Measurements from ENCODE around the gene OLAH. TPM values are rescaled to one million over a fixed set of nuclear protein-coding genes. Genes with fewer than 3 reads are reported as not detected.

The OLAH gene
- total RNA-seq, 1 experiment from 2014 or later, result 0.48 TPM

DNA sequence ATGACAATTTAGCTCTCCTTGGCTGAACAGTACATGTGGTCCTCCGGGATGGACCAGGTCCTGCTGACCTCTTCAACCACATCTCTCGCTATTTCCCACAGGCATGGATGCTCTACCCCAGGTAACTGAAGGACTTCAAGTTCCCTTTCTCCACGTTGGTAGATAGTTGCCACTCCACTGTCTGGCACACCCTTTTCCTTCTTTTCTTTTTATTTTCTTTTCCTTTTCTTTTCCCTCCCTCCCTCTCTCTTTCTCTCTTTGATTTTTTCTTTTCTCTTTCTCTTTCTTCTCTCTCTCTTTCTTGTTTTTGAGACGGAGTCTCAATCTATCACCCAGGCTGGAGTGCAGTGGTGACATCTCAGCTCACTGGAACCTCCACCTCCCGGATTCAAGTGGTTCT is 47.7 kb downstream of the OLAH start:
- Histone ChIP-seq H3T11ph (ENCODE audit: low read length) (no peak overlapping the region), H3K23me2 (ENCODE audit: insufficient read length, low read depth, low read length, poor library complexity, severe bottlenecking) (peaks cover 2% of the 10 kb centered on the region), H3K14ac (ENCODE audit: insufficient read depth, low read length) (no peak overlapping the region), H3K9ac (ENCODE audit: extremely low read depth, insufficient read length, low read length) (no peak overlapping the region), H3K56ac (ENCODE audit: insufficient read length, low read depth, low read length) (no peak overlapping the region), H4K5ac (ENCODE audit: insufficient read length, low read depth, low read length) (no peak overlapping the region), H3K79me2 (ENCODE audit: insufficient read depth, low read length) (no peaks in the 10 kb centered on the region), H3K27ac (ENCODE audit: insufficient read length, low read depth, low read length) (no peak overlapping the region), H3K4ac (ENCODE audit: low read depth, low read length) (no peak overlapping the region), H2AFZ (ENCODE audit: low read length) (no peak overlapping the region), H4K8ac (replicated peaks; ENCODE audit: insufficient read length, low read depth, low read length) (no peak overlapping the region), H3K23ac (ENCODE audit: insufficient read length, low read depth, low read length) (no peak overlapping the region), H2BK120ac (ENCODE audit: low read depth, low read length, poor library complexity, severe bottlenecking) (no peak overlapping the region), H3K27me3 (ENCODE audit: insufficient read depth, low read length) (no peaks in the 10 kb centered on the region; the same call in 1 of the 2 replicates), H2BK12ac (ENCODE audit: insufficient read length, low read depth, low read length) (no peak overlapping the region), H2BK15ac (ENCODE audit: low read depth, low read length) (no peak overlapping the region), H2BK20ac (ENCODE audit: low read depth, low read length, poor library complexity, severe bottlenecking) (no peak overlapping the region), H4K91ac (ENCODE audit: insufficient read length, low read depth, low read length) (no peak overlapping the region), H3K4me2 (ENCODE audit: insufficient read depth, insufficient read length, low read length) (no peak overlapping the region), H3K79me1 (ENCODE audit: insufficient read depth, low read depth, low read length, poor library complexity, severe bottlenecking) (no peaks in the 10 kb centered on the region), H3K18ac (ENCODE audit: insufficient read length, low read depth, low read length) (no peak overlapping the region), H2BK5ac (ENCODE audit: insufficient read length, low read length) (no peak overlapping the region), H4K20me1 (ENCODE audit: control insufficient read depth, insufficient read depth, insufficient read length) (no peaks in the 10 kb centered on the region), H2AK5ac (ENCODE audit: insufficient read length, low read length) (no peak overlapping the region), H3K9me3 (ENCODE audit: control insufficient read depth, low read depth, low read length) (no peaks in the 10 kb centered on the region), H3K4me1 (ENCODE audit: insufficient read depth, low read length) (no peaks in the 10 kb centered on the region)
- no peak for DNase-seq
- WGBS (ENCODE audit: extremely low coverage, insufficient read length, low lambda C conversion rate), result no CpG with 5 or more reads among the region's 5 CpGs
- H3K9me3 Mint-ChIP-seq, result no peaks in the 10 kb centered on the region; a peak in 1 of 5 replicates
- no peak overlapping the region for H3K27ac Mint-ChIP-seq
- H3K27me3 Mint-ChIP-seq (ENCODE audit: low read depth), result peaks cover 4% of the 10 kb centered on the region; the same call in 1 of the 2 replicates
- TF ChIP-seq, protein P1, sequence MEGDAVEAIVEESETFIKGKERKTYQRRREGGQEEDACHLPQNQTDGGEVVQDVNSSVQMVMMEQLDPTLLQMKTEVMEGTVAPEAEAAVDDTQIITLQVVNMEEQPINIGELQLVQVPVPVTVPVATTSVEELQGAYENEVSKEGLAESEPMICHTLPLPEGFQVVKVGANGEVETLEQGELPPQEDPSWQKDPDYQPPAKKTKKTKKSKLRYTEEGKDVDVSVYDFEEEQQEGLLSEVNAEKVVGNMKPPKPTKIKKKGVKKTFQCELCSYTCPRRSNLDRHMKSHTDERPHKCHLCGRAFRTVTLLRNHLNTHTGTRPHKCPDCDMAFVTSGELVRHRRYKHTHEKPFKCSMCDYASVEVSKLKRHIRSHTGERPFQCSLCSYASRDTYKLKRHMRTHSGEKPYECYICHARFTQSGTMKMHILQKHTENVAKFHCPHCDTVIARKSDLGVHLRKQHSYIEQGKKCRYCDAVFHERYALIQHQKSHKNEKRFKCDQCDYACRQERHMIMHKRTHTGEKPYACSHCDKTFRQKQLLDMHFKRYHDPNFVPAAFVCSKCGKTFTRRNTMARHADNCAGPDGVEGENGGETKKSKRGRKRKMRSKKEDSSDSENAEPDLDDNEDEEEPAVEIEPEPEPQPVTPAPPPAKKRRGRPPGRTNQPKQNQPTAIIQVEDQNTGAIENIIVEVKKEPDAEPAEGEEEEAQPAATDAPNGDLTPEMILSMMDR (conservative IDR thresholded peaks at IDR 0.05), result no peak
- H3K4me3 Mint-ChIP-seq, result no peak overlapping the region
- H3K4me1 Mint-ChIP-seq, result peaks cover 1 to 3% of the 10 kb centered on the region in 2 experiments
- H3K36me3 Mint-ChIP-seq (ENCODE audit: insufficient read depth in 1 of 3, low read depth in 3 of 3), result no peaks in the 10 kb centered on the region
